A673 (cell line): ENCODE measurements around the gene PPP1R17.

Experiments
- EZH2 ChIP-seq: fragments of 200-600 bp; sonication (generic); IDR thresholded peaks from 2 replicates; pipeline ENCODE4 v1.6.1; 2017; ENCODE audit warnings: borderline replicate concordance, low read depth, mild to moderate bottlenecking, mixed read lengths, antibody characterized with exemption, low read length; ENCODE audit not compliant: poor library complexity, severe bottlenecking
- TF ChIP-seq, protein P1 (sequence below): fragments of 300-800, 200-600 bp; sonication (generic); conservative IDR thresholded peaks from 2 replicates; pipeline ENCODE4 v1.5.1; 2017; ENCODE audit warnings: low read depth, mild to moderate bottlenecking, antibody characterized with exemption, low read length, moderate library complexity, mixed read lengths

DNA sequence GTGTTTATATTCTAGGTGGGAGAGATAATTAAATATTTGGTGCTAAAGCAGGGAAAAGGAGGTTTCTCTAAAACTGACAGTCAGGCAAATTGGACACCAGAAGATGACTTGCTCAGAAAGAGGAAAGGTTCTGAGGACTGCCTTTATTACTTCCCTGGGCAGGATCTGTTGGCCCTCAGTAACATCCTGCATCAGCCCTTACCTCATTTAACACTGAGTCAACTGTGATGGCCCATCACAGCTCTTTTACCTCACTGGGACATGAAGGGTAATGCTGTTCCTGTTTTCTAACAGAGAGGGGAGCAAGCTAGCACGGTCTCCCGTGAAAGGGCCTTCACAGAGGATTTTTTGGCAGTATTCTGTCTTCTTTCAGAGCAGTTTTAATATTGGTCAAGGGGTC is 12.0 kb downstream of the PPP1R17 start:
- TF ChIP-seq EZH2: no peak
- TF ChIP-seq, protein P1, sequence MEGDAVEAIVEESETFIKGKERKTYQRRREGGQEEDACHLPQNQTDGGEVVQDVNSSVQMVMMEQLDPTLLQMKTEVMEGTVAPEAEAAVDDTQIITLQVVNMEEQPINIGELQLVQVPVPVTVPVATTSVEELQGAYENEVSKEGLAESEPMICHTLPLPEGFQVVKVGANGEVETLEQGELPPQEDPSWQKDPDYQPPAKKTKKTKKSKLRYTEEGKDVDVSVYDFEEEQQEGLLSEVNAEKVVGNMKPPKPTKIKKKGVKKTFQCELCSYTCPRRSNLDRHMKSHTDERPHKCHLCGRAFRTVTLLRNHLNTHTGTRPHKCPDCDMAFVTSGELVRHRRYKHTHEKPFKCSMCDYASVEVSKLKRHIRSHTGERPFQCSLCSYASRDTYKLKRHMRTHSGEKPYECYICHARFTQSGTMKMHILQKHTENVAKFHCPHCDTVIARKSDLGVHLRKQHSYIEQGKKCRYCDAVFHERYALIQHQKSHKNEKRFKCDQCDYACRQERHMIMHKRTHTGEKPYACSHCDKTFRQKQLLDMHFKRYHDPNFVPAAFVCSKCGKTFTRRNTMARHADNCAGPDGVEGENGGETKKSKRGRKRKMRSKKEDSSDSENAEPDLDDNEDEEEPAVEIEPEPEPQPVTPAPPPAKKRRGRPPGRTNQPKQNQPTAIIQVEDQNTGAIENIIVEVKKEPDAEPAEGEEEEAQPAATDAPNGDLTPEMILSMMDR: no peak
